Stimulated activated CD4-positive, alpha-beta T cell treated with anti-CD3 and anti-CD28 coated beads, Interleukin-15, amount 100 ng/mL, for 24 hours (primary cell): Measurements from ENCODE around the gene SACM1L.
"Not testable (repeated sequence)": the region's sequence is repeated elsewhere in the genome, so short reads cannot be mapped to it uniquely, and the experiment has no call there.

Experiments
- DNase-seq: peaks from one replicate; pipeline ENCODE4 v3.0.0-alpha.2; 2020

The SACM1L gene

DNA sequence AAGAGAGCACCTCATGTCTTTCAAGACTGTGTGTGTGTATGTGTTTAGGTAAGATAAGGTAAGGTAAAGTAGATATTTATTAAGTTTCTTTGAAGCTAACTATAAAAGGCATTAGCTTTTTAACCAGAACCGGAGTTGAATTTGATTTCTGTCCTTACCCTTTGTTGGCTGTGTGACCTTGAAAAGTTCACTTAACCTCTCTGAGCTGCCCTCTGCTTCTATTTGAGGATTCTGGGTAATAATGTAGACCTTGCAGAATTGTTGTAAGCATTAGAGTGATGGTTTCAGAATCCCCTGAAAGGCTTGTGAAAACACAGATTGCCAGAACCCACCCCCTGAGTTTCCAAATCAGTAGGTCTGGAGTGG, 21.6 kb upstream of the SACM1L start:
- no peak for DNase-seq

DNA sequence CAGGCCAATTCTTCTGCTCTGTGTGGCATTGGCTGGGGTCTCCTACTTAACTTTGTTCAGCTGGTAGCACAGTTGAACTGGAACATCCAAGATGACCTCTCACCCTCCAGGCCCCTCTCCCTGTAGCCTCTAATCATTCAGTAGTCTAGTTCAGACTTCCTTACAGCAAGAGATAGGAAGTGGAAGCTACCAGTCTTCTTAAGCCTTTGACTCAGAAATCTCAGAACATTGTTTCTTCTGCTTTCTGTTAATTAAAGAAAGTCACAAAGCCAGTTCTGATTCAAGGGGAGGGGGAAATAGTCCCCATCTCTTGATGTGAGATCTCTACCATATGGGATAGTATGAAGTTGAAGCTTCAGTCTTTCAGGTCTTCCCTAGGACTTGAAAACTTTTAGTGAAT, 18.8 kb upstream of the SACM1L start:
- DNase-seq: no peak

DNA sequence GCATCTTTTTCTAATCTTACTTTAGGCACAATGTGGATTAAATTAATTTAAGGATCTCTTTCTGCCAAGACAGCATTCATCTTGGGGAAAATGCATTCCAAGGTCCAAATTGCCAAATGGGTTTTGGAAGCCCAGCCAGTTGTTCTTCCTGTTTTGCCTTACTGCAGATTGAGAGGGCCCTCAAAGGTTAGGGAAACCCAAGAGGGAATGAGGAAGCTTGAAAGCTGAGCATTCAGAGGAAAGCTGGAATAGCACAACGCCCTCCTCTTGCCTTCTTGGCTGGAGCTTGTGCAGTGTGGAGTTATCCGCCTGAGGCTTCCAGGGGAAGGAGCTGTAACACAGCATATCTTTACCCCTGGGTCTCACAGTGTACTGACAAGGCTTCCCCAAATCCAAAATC, 18.2 kb upstream of the SACM1L start:
- no peak for DNase-seq

DNA sequence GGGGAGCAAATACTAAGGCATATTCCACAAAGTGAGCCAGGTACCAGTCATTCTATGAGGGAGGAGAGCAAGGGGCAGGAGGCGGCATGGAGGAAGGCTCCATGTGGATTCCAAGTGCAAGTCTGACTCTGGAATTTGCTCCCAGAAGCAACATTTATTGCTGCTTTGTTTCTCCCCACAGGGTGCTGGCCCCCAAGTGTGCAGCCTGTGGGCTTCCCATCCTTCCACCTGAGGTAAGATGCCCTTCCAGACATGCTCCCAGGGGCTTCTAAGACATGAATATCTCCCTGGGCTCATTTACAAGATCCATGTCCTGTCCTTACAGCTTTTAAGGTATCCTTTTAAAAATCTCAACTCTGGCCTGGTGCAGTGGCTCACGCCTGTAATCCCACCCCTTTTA, 15.9 kb upstream of the SACM1L start:
- no peak for DNase-seq

DNA sequence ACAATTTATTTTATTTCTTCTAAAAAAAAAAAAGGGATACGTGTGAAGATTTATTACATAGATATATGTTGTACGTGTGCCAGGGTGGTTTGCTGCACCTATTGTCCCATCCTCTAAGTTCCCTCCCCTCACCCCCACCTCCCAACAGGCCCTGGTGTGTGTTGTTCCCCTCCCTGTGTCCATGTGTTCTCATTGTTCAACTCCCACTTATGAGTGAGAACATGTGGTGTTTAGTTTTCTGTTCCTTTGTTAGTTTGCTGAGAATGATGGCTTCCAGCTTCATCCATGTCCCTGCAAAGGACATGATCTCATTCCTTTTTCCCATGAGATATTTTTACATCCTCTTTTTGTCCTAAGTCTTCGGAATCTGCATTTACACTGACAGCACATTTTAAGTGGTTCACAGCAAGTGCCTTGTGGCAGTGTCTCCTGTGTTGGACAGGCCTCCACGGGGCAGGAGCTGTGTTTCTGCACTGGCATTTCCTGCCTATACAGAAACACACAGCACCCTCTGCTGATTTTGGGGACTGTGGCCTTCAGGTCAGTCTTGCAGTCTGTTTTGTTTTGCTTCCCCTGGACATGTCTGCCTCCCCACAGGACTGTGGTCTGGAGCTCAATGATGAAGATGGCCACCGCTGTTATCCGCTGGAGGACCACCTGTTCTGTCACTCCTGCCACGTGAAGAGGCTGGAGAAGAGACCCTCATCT, 12.7 kb upstream of the SACM1L start:
- no peak for DNase-seq

DNA sequence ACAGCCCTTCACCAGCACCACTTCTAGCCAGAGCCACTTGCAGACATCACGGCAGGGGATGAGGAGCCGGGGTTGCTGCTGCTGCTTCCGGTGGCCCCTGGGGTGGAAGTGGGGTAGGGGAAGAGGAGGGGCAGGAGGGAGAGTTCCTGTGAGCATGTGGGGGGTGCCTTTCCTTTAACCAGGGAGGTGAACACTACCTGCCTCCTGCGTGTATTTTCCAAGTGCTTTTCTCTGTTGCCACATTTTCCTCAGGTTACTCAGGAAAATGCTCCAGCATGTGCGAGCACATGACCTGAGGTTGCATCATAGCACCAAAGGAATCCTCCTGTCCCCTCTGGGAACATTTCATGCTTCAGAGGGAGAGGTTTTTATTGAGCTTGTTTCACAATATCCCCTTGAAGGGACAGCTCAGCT, 12.2 kb upstream of the SACM1L start:
- peak; percentile 60 for DNase-seq

DNA sequence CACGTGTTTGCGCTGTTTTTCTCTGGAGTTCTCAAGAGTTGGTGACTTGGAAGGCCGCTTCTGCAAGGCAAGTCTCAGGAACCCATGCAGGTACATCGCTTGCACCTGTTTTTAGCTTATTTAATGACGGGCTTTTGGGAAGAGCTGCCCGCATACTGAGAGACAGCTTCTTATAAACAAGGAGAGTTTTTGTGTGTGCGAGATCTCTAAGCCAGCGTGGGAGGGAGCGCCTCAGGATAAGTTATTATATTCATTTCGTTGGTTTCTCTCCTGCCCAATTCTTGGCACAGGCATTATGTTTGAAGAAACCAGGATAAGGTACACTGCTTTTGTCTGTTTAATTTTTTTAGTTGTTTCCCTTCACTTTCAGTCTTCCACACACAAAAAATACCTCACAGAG, 11.4 kb upstream of the SACM1L start:
- no peak for DNase-seq

DNA sequence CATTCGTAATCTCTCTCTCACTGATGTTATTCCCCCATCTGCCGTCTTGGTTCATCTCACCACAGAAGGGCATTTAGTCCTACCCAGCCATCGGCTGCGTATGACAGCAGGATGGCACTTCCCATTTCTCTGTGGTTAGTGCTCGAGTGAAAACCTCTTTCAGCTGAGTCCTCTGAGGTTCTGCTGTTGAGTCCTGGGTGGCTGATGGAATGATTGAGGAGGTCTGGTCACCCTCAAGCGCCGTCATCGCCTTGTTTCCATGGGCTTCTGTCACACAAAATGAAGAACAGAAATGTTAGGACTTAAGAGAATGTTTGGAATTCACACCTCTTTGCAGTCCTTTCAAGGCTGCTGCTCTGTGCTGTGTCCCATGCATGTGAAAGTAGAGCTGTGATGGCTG, 9.4 kb upstream of the SACM1L start:
- DNase-seq: no peak

DNA sequence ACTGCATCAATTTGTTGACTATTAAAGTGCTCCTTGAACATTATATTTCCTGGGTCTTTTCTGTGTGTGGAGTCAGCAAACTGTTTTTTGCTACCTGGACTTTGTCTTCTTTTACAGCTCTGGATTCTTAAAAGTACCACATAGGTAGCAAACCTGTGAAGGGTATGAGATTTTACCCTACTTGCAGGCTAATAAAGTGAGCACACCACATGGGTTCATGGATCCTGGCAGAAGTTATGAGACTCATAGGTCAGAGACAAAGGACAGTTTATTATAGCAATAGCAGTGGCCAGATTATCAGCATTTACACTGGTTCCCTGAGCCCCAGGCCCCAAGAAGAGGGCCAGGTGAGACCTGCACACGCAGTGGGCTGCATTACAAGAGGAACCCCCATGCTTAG, 8.0 kb upstream of the SACM1L start:
- DNase-seq: no peak

DNA sequence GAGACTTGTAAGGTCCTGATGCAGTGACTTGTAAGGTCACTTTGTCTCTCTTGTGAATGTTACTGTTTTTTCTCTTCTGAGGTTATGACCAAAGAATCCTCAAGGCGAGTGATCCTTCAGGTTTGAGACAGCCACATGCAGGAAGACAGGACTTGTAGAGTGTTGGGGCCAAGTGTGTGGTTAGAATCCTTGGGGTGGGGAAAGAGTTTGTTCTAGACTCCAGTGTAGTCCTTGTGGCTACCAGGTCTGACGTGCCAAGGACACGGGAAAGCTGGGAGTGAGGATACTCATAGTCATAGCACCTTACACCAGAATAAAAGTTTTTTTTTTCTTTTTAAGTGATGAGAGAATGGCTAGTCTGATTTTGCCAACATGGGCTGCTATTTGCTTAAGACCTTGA, 7.3 kb upstream of the SACM1L start:
- DNase-seq: no peak

DNA sequence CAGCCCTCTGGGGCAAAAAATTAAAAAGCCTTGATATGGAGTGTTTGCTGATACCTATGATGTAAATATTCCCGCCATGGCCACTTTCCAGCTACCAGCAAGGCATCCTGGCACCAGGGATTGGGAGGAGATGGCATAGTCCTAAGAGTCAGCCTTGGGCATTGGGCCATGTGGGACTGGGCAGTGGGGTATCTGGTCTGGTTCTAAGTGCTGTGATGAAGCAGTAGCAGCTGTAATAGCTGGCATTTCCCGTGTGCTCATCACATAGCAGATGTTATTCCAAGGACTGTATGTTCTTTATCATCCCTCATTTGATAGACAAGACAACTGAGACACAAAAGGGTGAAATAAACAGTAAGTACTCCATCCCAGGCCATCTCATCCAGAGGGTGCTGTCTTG, 6.9 kb upstream of the SACM1L start:
- DNase-seq: no peak

DNA sequence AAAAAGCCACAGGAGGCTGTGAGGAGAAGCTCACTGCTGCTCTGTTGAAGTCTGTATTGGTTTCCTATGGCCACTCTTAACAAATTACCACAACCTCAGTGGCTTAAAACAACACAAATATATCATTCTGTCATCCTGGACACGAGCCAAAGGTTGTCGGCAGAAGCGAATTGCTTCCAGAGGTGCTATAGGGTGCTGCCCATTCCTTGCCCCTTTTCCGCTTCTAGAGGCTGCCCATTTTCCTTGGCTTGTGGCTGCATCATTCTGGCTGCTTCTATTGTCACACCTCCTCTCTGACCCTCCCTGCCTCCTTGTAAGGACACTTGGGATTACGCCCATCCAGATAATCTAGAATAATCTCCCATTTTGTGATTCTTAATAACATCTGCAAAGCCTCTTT, 6.4 kb upstream of the SACM1L start:
- no peak for DNase-seq

DNA sequence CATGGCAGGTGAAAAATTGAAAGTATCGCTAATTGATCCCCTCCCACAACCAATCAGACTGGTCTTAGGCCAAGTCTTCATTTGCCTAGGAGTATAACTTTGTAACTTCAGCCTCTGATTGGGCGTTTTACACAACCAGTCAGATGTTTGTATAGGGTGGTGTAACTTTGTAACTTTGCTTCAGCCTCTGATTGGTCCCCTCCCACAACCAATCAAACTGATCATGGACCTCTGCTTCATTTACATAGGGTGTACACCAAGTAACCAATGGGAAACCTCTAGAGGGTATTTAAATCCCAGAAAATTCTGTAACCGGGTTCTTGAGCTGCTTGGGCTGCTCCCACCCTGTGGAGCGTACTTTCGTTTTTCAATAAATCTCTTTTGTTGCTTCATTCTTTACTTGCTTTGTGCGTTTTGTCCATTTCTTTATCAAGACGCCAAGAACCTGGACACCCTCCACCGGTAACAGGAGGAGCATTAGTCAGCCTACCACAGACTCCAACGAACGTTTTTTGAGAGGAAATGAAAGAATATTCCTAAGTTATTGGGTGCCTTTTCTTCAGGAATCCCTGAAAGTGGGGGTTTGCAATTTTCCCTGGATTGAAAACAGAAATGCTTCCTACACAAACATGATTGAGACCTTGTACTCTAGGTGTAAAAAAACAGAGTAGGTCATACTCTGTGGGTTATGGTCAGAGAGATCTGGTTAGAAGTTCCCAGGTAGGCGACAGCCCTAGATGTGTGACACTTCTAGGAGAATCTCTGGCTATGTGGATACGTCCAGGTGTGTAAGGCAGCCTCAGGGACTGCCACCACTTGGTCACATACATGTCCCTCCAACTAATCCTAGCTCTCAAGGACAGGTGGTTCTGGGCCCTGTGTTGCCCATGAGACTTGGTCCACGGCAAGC, 5.5 kb upstream of the SACM1L start:
- no peak for DNase-seq

DNA sequence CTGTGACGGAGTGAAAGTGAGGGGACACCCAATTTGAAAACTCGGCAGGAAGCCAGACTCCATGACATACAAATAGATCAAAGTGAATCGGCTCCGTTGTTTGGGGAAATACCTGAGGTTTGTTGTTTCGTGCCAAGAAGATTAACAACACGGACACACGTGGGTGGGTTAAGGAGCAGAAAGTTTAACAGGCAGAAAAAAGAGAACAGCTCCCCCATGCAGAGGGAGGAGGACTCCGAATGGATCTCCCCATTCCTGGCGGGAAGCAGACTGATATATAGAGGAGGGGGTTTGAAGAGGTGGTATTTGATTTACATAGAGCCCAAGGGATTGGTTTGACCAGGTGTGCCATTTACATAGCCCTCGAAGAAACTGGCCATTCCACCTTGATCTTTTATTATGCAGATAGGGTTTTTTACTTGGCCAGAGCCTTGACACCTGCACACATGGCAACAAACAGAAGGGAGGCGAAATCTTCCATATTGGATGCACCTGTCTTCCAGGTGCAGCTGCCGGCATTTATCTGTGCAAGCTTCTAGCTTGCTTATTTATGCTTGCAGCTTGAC, 4.8 kb upstream of the SACM1L start:
- DNase-seq: no peak

DNA sequence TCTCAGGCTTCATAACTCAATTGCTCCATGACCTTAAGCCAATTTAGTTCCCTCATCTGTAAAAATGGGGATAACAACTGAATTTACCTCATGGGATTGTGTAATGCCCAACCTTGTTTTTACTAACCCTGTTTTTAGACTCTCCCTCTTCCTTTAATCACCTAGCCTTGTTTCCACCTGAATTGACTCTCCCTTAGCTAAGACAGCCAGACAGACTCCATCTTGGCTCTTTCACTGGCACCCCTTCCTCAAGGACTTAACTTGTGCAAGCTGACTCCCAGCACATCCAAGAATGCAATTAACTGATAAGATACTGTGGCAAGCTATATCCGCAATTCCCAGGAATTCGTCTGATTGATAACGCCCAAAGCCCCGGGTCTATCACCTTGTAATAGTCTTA, 3.5 kb upstream of the SACM1L start:
- not testable (repeated sequence) for DNase-seq

DNA sequence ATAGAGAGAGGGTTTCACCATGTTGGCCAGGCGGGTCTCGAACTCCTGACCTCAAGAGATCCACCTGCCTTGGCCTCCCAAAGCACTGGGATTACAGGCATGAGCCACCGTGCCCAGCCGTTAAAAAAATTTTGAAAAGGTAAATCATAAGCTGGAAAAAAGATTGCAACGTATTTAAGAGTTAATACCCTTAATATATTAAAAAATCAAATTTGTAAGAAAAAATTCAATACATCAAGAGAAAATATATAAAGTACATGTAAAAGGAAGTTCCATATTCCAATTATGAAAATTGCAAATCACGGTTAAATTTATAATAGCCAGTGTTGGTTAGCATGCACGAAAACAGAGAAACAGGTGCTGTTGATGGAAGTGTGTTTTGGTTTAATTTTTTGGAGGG, 2.3 kb upstream of the SACM1L start:
- no peak for DNase-seq

DNA sequence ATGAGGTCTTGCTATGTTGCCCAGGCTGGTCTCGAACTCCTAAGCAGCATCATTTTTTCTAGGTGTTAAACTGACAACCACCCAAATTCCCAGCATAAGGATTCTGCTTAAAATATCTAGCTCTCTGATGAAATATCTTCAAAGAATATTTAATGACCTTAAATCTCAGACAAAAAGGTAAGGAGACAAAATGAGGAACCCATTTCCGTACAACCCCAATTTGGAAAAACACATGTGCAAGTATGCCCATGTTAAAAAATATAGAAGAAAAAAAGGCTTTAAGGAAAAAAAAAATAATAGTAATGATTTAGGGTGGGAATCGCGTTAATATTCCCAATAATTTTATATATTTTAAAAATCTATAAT, 1.4 kb upstream of the SACM1L start:
- no peak for DNase-seq

DNA sequence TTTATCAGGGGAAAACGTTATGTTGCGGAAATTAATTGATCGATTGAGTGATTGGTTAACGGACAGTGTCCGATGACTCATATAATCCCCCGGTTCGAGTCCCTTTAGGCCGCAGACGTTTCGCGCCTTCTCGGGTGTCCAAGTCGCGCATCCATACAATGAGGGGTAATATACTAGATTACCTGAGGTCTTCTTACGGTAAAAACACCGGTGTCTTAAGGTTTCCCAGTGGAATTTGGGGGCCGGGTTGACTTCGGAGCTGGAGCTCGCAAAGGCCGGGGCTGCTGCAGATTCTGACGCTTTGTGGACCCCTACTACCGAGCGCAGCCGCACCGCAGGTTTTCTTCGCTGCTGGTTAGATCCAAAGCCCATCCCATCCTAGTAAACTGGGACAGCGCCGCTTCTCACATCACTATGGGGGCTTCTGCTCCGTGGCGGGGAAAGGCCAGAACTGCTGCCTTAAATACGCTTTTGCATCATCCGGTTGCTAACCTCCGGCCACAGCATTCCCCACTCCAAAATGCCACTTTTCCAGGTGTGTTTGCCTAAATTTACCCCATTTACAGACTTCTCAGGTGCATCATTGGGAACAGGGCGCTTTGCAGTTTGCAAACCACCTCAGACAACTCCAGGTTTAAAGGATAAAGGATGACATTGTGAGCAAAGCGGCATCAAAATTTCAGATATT, 858 bp upstream of the SACM1L start:
- DNase-seq: peak; percentile 51

DNA sequence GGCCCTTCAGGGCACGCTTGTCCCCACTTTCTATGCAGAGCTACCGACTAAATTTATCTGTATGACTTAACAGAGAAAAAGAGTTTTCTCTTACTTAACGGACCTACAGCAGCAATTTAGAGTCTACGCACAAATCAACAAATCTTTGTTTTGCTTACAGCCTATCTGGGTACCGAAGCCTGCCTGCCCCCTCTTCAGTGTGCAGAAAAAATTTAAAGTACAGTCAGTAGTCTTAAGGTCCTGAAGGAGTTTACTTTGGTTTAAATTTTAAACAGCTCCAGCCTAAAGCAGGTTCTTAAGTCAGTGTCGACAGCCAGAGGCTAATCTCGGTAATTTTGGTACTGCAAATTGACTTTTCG, 570 bp downstream of the SACM1L start:
- DNase-seq: no peak

DNA sequence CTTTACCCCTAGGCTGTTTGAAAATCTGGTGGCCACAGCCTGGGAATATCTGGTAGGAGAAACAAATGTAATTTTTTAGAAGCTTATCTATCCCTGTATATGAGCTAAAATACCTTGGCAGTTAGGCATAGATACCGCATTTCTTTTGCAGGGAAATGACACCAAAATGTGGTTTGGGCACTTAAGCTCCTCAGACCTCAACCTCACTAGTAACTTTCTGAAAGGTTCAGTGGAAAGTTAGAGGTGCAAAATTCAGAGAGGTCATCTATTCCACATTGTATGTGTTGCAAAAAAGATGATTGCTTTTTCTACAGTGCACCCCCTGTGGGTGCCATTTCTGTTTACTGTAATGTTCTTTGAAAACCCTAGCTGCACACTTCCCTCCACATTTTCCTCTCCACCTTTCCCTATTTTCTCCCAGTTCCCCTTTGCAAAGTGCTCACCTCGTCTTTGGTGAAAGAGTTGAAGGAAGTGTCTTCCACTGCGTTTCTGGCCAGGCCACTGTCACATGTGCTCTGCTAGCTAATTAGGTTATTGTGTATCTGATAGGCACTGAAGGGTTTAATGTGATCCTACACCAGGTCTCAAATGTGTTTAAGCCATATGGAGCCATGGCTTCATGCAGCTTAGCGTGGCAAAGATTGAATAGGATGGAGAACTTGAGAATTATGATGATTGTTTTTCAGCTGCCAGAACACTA, 1.3 kb downstream of the SACM1L start:
- DNase-seq: no peak

DNA sequence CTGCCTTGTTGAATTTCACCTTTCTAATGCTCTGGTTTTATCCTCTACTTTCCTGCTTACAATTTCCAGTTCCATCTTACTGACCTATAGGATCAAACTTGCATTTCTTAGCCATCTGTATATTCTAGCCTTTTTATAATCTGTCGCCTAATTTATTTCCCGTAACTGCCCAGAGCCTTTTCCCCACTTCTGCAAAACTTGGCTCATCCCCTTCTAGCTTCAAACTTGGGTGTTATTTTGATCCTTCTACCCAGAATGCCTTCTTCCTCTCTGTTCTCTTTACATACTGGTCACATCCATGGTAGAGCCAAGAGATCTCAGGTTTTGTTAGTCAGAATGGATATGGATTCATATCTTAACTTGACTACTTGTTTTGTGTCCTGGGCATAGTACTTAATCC, 2.6 kb downstream of the SACM1L start:
- DNase-seq: no peak

DNA sequence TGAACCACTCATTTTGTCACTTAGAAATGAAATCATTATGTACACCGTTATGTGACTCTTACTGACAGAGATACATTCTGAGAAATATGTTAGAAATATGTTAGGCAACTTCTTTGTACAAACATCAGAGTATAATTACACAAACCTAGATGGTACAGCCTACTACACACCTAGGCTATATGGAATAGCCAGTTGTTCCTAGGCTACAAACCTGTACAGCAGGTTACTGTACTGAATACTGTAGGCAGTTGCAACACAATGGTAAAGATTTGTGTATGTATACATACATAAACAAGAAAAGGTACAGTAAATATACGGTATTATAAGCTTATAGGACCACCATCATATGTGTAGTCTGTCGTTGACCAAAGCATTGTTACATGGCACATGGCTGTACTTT, 3.7 kb downstream of the SACM1L start:
- no peak for DNase-seq

DNA sequence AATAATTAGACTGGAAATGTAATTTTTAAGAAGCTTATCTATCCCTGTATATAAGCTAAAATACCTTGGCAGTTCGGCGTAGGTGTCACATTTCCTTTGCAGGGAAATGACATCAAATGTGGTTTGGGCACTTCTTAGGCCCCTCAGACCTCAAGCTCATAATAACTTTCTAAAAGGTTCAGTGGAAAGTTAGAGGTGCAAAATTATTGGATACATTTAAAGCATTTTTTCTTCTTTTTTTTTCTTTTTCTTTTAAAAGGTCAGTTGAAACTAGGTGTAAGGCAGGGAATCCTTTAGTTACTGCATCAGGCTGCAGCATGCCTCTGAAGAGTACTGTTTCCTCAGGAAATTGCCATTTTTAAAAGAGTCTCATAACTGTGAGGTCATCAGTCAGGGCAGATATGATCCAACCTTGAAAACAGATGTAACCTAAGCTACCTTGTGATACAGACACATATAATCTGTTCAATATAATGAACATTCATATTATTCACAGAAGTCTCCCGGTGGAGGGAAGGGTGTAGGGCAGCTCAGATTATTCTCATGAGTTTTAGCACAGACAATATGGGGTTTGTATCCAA, 4.8 kb downstream of the SACM1L start:
- DNase-seq: peak; percentile 47
